GM18511 (cell line): ENCODE results near the gene PLN.
A peak's percentile ranks its signal among the peaks of the same experiment; 100 is the strongest.

Source experiments
- ATAC-seq: cut with Tn5 transposase; IDR thresholded peaks from one replicate; pipeline ENCODE4 v1.9.1; 2021; ENCODE audit warnings: mild to moderate bottlenecking, moderate library complexity; ENCODE audit not compliant: unreplicated experiment

The PLN gene

GRCh38 chr6:118548136-118548535 is at the start of gene PLN:
Gene PLN, plus strand, starts transcription at chr6:118548296. Its CDS starts 10,626 bp downstream, at chr6:118558922.
- no peak for ATAC-seq

- no peak for ATAC-seq
These were observed 47.7 kb upstream of the PLN start for GRCh38 chr6:118500130-118501015.

- ATAC-seq = no peak
These were observed 47.0 kb upstream of the PLN start for GRCh38 chr6:118501099-118501498.

GRCh38 chr6:118501765-118502164 is 46.3 kb upstream of the PLN start:
- no peak for ATAC-seq

- no peak for ATAC-seq
These were observed 45.9 kb upstream of the PLN start for GRCh38 chr6:118502169-118502568.

- ATAC-seq = no peak
These were observed 43.5 kb upstream of the PLN start for GRCh38 chr6:118504611-118505010.

GRCh38 chr6:118505656-118506055 is 42.4 kb upstream of the PLN start:
- no peak for ATAC-seq

GRCh38 chr6:118506071-118506638 is 41.9 kb upstream of the PLN start:
- ATAC-seq = no peak

- ATAC-seq = no peak
These were observed 40.5 kb upstream of the PLN start for GRCh38 chr6:118507636-118508035.

GRCh38 chr6:118509009-118509617 is 39.0 kb upstream of the PLN start:
- no peak for ATAC-seq

GRCh38 chr6:118511930-118512715 is 36.0 kb upstream of the PLN start:
- peak; percentile 69 for ATAC-seq

GRCh38 chr6:118514689-118515088 is 33.4 kb upstream of the PLN start:
- no peak for ATAC-seq

GRCh38 chr6:118522422-118522821 is 25.7 kb upstream of the PLN start:
- ATAC-seq = no peak

GRCh38 chr6:118523216-118523615 is 24.9 kb upstream of the PLN start:
- peak; percentile 59 for ATAC-seq

- no peak for ATAC-seq
These were observed 23.4 kb upstream of the PLN start for GRCh38 chr6:118524686-118525085.

GRCh38 chr6:118525913-118526780 is 21.9 kb upstream of the PLN start:
- no peak for ATAC-seq

- no peak for ATAC-seq
These were observed 20.0 kb upstream of the PLN start for GRCh38 chr6:118528129-118528528.

GRCh38 chr6:118529756-118530155 is 18.3 kb upstream of the PLN start:
- ATAC-seq = no peak

- ATAC-seq = no peak
These were observed 17.2 kb upstream of the PLN start for GRCh38 chr6:118530942-118531341.

- ATAC-seq = no peak
These were observed 12.8 kb upstream of the PLN start for GRCh38 chr6:118535176-118535844.
